Measurements from ENCODE around the gene MFSD12. TPM values are rescaled to one million over a fixed set of nuclear protein-coding genes. Genes with fewer than 3 reads are reported as not detected.

The MFSD12 gene
- total and polyA plus RNA-seq, 3 experiments from 2014 or later, result 48.9 to 119 (median 114) TPM

DNA sequence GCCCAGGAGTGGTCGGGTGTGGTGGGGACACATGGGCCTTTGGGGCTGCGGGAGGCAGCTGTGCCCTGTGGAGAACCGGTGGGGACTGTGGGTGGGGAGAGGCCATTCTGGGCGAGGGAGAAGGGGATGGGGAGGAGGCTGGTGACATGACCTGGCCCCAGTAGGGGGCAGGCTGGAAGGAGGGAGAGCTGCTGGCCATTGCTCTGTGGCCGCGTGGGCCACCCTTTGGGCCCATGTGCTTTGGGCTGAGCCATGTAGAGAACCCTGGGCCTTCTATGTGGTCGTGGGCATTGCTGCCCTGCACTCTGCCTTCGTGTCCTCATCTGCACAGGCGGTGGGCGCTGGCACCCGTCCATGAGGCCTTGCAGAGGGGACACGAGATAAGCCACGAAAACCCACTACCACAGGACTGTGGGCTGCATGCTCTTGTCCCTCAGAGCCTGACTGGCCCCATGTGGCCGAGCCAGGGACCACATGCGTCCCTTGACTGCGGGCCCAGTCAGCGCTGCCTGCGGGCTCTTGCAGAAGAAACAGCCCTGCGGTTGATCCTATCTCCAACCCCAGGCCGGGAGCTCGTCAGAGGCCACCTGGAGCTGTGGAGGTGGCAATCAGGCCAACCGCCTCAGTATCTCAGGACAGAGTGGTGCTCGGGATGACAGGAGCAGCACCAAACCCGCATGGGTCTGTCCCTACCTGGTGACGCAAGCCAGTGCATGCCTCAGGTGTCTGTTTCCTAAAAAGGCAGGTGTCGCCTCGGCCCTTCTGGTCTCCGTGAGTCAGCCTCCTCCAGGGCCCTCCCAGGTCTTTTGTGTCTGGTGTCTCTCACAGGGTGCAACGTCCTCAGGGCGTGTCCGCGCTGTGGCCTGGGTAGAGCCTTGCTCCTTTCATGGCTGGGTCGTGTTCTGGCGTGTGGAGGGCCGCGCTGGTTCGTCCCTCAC is 37.0 kb downstream of the MFSD12 start:
- Histone ChIP-seq H3K27me3 (ENCODE audit: insufficient read depth, low read length, poor library complexity, severe bottlenecking) (no peaks in the 10 kb centered on the region), H3K4me1 (ENCODE audit: insufficient read depth, low read length) (peaks cover 19% of the 10 kb centered on the region), H3K27ac (ENCODE audit: low read depth, low read length) (peak overlapping the region; percentile 18), H3K9me3 (ENCODE audit: low read length) (no peaks in the 10 kb centered on the region), H3K4me3 (ENCODE audit: low read length) (no peak overlapping the region), H3K36me3 (ENCODE audit: insufficient read depth, low read length) (no peaks in the 10 kb centered on the region)
- Mint-ChIP-seq H3K4me1 (peaks cover 13 to 43% (median 27%) of the 10 kb centered on the region in 3 donors), H3K4me3 (no peak overlapping the region), H3K36me3 (peaks cover 0 to 49% (median 4%) of the 10 kb centered on the region in 3 donors), H3K27ac (peak overlapping the region in 3 of 8 donors; percentile 27 to 78 (median 53)), H3K9me3 (no peaks in the 10 kb centered on the region), H3K27me3 (no peaks in the 10 kb centered on the region)
- POLR2A ChIA-PET, result no interaction called here
- CTCF ChIA-PET, result interaction anchor here (0.9 kb wide), 1 partner anchor 102 kb away, joined by 3 read pairs; no protein-coding TSS in a partner anchor
- no peak for DNase-seq

DNA sequence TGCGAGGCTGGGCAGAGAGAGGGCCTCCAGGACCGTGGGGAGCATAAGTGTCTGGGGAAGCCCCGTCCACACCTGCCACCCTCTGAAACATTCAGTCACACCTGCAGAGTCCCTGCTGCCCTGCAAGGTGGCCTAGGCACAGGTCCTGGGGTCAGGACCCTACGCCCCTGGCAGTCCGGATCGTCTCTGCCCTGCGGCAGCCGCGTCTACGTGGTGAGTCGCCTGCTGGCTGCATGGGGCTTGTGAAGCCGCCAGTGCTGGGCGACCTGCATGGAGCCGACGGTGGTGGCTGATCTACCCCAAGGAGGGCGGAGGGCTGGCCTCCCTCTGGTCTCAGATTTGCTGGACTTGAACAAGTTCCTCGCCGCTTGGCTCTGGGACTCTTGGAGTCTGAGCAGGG is 38.3 kb downstream of the MFSD12 start:
- no peak overlapping the region for H3K4me3 Mint-ChIP-seq
- H3K27ac ChIP-seq (ENCODE audit: low read depth, low read length), result no peak overlapping the region
- peaks cover 19% of the 10 kb centered on the region for H3K4me1 ChIP-seq (ENCODE audit: insufficient read depth, low read length)
- POLR2A ChIA-PET, result no interaction called here
- no peaks in the 10 kb centered on the region for H3K27me3 ChIP-seq (ENCODE audit: insufficient read depth, low read length, poor library complexity, severe bottlenecking)
- peaks cover 21 to 54% (median 32%) of the 10 kb centered on the region in 3 donors for H3K4me1 Mint-ChIP-seq
- peaks cover 0 to 45% (median 4%) of the 10 kb centered on the region in 3 donors for H3K36me3 Mint-ChIP-seq
- H3K27ac Mint-ChIP-seq, result peak overlapping the region in 1 of 8 donors; percentile 75
- CTCF ChIA-PET, result no interaction called here
- no peak for DNase-seq
- no peaks in the 10 kb centered on the region for H3K36me3 ChIP-seq (ENCODE audit: insufficient read depth, low read length)
- H3K9me3 Mint-ChIP-seq, result no peaks in the 10 kb centered on the region
- H3K4me3 ChIP-seq (ENCODE audit: low read length), result no peak overlapping the region
- H3K27me3 Mint-ChIP-seq, result no peaks in the 10 kb centered on the region
- H3K9me3 ChIP-seq (ENCODE audit: low read length), result no peaks in the 10 kb centered on the region

DNA sequence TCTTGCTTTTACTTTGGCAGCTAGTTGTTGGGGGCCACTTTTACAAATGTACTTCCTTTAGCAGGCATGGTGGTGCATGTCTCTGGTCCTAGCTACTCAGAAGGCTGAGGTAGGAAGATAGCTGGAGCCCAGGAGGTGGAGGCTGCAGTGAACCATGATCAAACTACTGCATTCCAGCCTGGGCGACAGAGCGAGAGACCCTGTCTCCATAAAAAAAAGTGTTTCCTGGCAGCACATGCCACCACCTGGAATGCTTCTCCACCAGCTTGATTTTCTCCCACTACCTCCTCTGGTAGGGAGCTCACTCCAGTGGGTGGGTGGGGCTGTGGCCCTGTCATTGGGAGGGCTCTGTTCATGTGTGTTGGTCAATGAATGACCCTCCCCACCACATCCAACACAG is 38.7 kb downstream of the MFSD12 start:
- peaks cover 22 to 57% (median 33%) of the 10 kb centered on the region in 3 donors for H3K4me1 Mint-ChIP-seq
- no peaks in the 10 kb centered on the region for H3K9me3 ChIP-seq (ENCODE audit: low read length)
- no peaks in the 10 kb centered on the region for H3K27me3 Mint-ChIP-seq
- no peak overlapping the region for H3K27ac ChIP-seq (ENCODE audit: low read depth, low read length)
- peaks cover 0 to 42% (median 4%) of the 10 kb centered on the region in 3 donors for H3K36me3 Mint-ChIP-seq
- H3K9me3 Mint-ChIP-seq, result no peaks in the 10 kb centered on the region
- no peak overlapping the region for H3K4me3 Mint-ChIP-seq
- ChIA-PET CTCF (interaction anchor here (1.9 kb wide), 1 partner anchor 18 kb away, joined by 5 read pairs; the partner anchor contains the start of gene DOHH), POLR2A (no interaction called here)
- H3K4me1 ChIP-seq (ENCODE audit: insufficient read depth, low read length), result peaks cover 19% of the 10 kb centered on the region
- peak overlapping the region in 5 of 8 donors; percentile 48 to 75 (median 70) for H3K27ac Mint-ChIP-seq
- no peaks in the 10 kb centered on the region for H3K27me3 ChIP-seq (ENCODE audit: insufficient read depth, low read length, poor library complexity, severe bottlenecking)
- DNase-seq, result no peak
- H3K36me3 ChIP-seq (ENCODE audit: insufficient read depth, low read length), result no peaks in the 10 kb centered on the region
- H3K4me3 ChIP-seq (ENCODE audit: low read length), result no peak overlapping the region

DNA sequence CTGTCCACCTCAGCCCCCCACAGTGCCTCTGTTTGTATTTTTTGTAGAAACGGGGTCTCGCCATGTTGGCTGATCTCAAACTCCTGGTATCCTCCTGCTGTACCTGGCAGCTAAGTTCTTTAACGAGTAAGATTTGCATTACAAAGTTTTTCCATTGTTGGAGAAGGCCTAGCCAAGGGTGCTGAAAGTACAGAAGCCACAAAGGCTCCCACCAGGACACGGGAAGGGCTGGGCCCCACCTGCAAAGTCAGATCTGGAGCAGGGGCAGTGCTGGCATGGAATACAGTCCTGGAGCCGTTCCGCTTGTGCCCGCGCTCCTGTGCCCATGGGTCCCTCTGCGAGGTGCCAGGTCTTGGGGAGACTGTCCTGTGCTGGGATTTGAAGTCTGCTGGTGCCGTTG is 39.1 kb downstream of the MFSD12 start:
- Mint-ChIP-seq H3K27ac (peak overlapping the region in 5 of 8 donors; percentile 48 to 70 (median 66)), H3K4me1 (peaks cover 23 to 59% (median 33%) of the 10 kb centered on the region in 3 donors), H3K9me3 (no peaks in the 10 kb centered on the region), H3K27me3 (no peaks in the 10 kb centered on the region), H3K4me3 (no peak overlapping the region), H3K36me3 (peaks cover 0 to 39% (median 4%) of the 10 kb centered on the region in 3 donors)
- Histone ChIP-seq H3K36me3 (ENCODE audit: insufficient read depth, low read length) (no peaks in the 10 kb centered on the region), H3K9me3 (ENCODE audit: low read length) (no peaks in the 10 kb centered on the region), H3K27ac (ENCODE audit: low read depth, low read length) (no peak overlapping the region), H3K27me3 (ENCODE audit: insufficient read depth, low read length, poor library complexity, severe bottlenecking) (no peaks in the 10 kb centered on the region), H3K4me3 (ENCODE audit: low read length) (no peak overlapping the region), H3K4me1 (ENCODE audit: insufficient read depth, low read length) (peaks cover 19% of the 10 kb centered on the region)
- no peak for DNase-seq
- POLR2A ChIA-PET, result no interaction called here
- CTCF ChIA-PET, result interaction anchor here (1.9 kb wide), 1 partner anchor 18 kb away, joined by 5 read pairs; the partner anchor contains the start of gene DOHH

DNA sequence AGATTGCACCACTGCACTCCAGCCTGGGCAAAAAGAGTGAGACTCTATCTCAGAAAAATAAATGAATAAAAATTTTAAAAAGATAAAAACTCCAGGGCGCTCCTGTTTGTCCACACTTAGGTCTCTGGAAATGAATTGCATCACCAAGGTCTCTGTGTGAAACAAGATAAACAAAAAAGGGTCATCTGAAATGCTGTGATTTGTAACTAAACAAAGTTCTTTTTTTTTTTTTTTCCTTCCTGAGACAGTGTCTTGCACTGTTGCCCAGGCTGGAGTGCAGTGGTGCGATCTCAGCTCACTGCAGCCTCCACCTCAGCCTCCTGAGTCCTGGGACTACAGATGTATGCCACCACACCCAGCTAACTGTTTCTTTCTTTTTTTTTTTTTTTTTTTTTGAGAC is 39.7 kb downstream of the MFSD12 start:
- peaks cover 24 to 60% (median 33%) of the 10 kb centered on the region in 3 donors for H3K4me1 Mint-ChIP-seq
- H3K9me3 ChIP-seq (ENCODE audit: low read length), result no peaks in the 10 kb centered on the region
- no peaks in the 10 kb centered on the region for H3K27me3 ChIP-seq (ENCODE audit: insufficient read depth, low read length, poor library complexity, severe bottlenecking)
- no peaks in the 10 kb centered on the region for H3K36me3 ChIP-seq (ENCODE audit: insufficient read depth, low read length)
- POLR2A ChIA-PET, result no interaction called here
- H3K4me3 Mint-ChIP-seq, result no peak overlapping the region
- peaks cover 19% of the 10 kb centered on the region for H3K4me1 ChIP-seq (ENCODE audit: insufficient read depth, low read length)
- CTCF ChIA-PET, result interaction anchor here (0.7 to 1.9 kb wide), 2 partner anchors 17 to 20 kb away, joined by 3 to 5 read pairs; partner anchors contain the start of gene DOHH
- DNase-seq, result no peak
- peak overlapping the region in 1 of 8 donors; percentile 54 for H3K27ac Mint-ChIP-seq
- H3K27me3 Mint-ChIP-seq, result no peaks in the 10 kb centered on the region
- no peaks in the 10 kb centered on the region for H3K9me3 Mint-ChIP-seq
- peaks cover 0 to 36% (median 4%) of the 10 kb centered on the region in 3 donors for H3K36me3 Mint-ChIP-seq
- no peak overlapping the region for H3K4me3 ChIP-seq (ENCODE audit: low read length)
- H3K27ac ChIP-seq (ENCODE audit: low read depth, low read length), result no peak overlapping the region

DNA sequence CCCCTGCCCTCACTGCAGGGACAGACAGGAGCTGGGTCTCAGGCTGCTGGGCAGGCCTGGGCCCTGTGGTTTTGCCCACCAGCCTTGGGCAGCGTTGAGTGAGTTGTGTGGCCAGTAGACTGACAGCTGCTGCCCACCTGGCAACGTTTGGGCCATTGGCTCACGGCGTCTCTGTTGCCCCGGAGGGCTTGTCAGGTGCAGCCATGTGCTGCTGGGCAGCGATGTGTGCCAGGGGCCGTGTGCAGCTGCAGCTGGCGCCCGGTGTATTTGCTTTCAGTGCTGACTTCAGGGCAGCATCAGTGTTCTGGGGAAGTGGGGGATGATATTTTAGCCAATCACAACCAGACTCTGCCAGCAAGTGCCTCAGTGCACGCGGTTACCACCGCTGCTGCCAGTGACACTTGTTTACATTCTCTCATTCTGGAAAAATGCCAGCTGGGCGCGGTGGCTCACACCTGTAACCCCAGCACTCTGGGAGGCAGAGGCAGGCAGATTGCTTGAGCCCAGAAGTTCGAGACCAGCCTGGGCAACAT is 40.6 kb downstream of the MFSD12 start:
- Mint-ChIP-seq H3K27ac (peak overlapping the region in 6 of 8 donors; percentile 68 to 88 (median 86)), H3K4me1 (peaks cover 27 to 66% (median 33%) of the 10 kb centered on the region in 3 donors), H3K36me3 (peaks cover 0 to 37% (median 4%) of the 10 kb centered on the region in 3 donors), H3K4me3 (peak overlapping the region in 2 of 7 donors; percentile 18 to 41), H3K27me3 (no peaks in the 10 kb centered on the region), H3K9me3 (no peaks in the 10 kb centered on the region)
- no peaks in the 10 kb centered on the region for H3K36me3 ChIP-seq (ENCODE audit: insufficient read depth, low read length)
- H3K27me3 ChIP-seq (ENCODE audit: insufficient read depth, low read length, poor library complexity, severe bottlenecking), result no peaks in the 10 kb centered on the region
- no peaks in the 10 kb centered on the region for H3K9me3 ChIP-seq (ENCODE audit: low read length)
- DNase-seq, result peak; percentile 27 to 77 (median 64)
- no peak overlapping the region for H3K4me3 ChIP-seq (ENCODE audit: low read length)
- ChIA-PET CTCF (interaction anchor here (1.9 kb wide), 1 partner anchor 16 kb away, joined by 5 read pairs; the partner anchor contains the start of gene DOHH), POLR2A (interaction anchor here (0.5 kb wide), 1 partner anchor 37 kb away, joined by 7 read pairs; no protein-coding TSS in a partner anchor)
- H3K27ac ChIP-seq (ENCODE audit: low read depth, low read length), result no peak overlapping the region
- H3K4me1 ChIP-seq (ENCODE audit: insufficient read depth, low read length), result peaks cover 19% of the 10 kb centered on the region

DNA sequence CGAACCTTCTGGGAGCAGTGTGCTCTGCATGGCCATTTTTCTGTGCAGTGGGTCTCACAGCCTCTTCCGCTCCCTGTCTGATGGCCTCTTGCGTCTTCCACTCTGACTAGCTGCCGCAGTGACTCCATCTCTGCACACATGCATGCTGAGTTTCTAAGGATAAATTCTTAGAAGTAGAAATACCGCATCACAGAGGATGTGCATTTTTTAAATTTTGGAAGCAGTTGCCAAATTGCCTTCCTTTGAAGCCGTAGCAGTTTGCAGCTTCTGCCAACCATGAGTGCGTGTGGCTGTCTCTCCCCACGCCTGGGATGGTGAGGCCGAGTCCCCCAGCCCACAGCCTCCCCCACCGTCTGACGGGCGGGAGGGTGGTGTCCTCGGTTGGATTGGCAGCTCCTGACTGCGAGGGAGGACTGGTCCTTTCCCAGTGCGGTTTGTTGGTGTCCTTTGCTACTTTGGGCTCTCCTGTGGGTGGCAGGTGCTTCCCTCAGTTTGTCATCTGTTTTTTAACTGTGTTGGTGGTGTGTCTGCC is 41.4 kb downstream of the MFSD12 start:
- Mint-ChIP-seq H3K27me3 (no peaks in the 10 kb centered on the region), H3K4me1 (peaks cover 27 to 69% (median 30%) of the 10 kb centered on the region in 3 donors), H3K4me3 (peak overlapping the region in 1 of 7 donors; percentile 2), H3K9me3 (no peaks in the 10 kb centered on the region), H3K27ac (peak overlapping the region in 4 of 8 donors; percentile 46 to 87 (median 80)), H3K36me3 (peaks cover 0 to 37% (median 2%) of the 10 kb centered on the region in 3 donors)
- Histone ChIP-seq H3K9me3 (ENCODE audit: low read length) (no peaks in the 10 kb centered on the region), H3K36me3 (ENCODE audit: insufficient read depth, low read length) (peaks cover 3% of the 10 kb centered on the region), H3K4me1 (ENCODE audit: insufficient read depth, low read length) (peaks cover 19% of the 10 kb centered on the region), H3K27ac (ENCODE audit: low read depth, low read length) (no peak overlapping the region), H3K4me3 (ENCODE audit: low read length) (no peak overlapping the region), H3K27me3 (ENCODE audit: insufficient read depth, low read length, poor library complexity, severe bottlenecking) (no peaks in the 10 kb centered on the region)
- no peak for DNase-seq
- POLR2A ChIA-PET, result interaction anchor here (0.5 kb wide), 1 partner anchor 38 kb away, joined by 7 read pairs; no protein-coding TSS in a partner anchor
- CTCF ChIA-PET, result no interaction called here

Measured in CD8-positive, alpha-beta memory T cell (primary cell).